HT1080 (cell line): ENCODE data around the gene PRKCI. TPM values are rescaled to one million over a fixed set of nuclear protein-coding genes. Genes with fewer than 3 reads are reported as not detected.
"Not testable (repeated sequence)": the region's sequence is repeated elsewhere in the genome, so short reads cannot be mapped to it uniquely, and the experiment has no call there.

Source experiments
- DNase-seq: peaks from one replicate; pipeline ENCODE4 v3.0.0-alpha.2; 2015; ENCODE audit warnings: low read depth
- total RNA-seq: library from RNA; depleted of rRNA; stranded (reverse); fragments of >200 nt; shearing (Covaris generic); gene quantifications from 2 replicates; pipeline ENCODE4 v1.2.3, GENCODE V29; 2014

The PRKCI gene
- total RNA-seq, 1 experiment from 2014 or later: 46.2 TPM

DNA sequence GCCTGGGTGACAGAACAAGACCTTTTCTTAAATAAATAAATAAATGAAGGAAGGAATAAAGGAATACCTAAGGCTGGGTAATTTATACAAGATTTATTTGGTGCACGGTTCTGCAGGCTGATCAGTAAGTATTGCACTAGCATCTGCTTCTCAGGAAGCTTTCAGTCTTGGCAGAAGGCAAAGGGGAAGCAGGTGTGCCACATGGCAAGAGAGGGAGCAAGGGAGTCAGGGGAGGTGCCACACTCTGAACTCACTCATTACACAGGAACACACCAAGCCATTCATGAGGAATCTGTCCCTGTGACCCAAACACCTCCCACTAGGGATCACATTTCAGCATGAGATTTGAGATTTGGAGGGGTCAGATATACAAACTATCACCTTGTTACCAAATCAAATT is 56.4 kb downstream of the PRKCI start:
- DNase-seq: no peak

DNA sequence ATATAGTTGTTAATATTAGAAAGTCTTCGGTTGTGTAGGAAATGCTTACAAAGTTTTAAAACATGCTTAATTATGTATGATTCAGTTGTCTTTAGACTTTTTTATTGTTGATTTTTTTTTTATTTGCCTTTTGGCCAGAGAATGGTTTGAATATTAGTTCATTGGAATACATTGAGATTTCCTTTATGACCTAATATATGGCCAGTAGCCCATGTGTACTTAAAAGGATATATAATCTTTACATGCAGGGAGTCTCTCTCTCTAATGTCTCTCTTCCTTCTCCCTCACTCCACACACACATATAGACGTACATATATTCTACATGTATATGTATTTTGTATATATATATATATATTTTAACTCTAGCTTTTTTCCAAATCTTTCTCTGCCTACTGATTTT is 68.0 kb downstream of the PRKCI start:
- DNase-seq: no peak

GRCh38 chr3:170295586-170295985 is 73.4 kb downstream of the PRKCI start:
- DNase-seq: no peak

DNA sequence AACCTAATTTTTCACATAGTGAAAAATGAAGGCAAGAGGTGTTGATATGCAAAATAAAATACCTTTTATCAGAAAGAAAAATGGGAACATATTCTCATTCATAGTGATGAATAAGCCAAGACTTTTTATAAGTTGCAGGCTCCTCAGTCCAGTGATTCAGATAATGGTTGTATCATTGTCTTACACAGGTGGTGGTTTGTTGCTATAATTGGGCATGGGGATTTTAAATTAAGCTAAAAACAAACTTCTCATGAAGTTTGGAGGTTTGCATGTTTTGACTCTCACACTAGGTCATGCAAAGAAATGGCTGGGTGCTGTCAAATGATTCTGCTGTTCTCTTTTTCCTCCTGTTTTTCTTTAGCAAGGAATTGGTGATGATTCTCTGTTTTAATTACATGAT is 74.5 kb downstream of the PRKCI start:
- DNase-seq: no peak

GRCh38 chr3:170301405-170301804 is 79.2 kb downstream of the PRKCI start:
- DNase-seq: no peak

GRCh38 chr3:170302008-170302407 is 79.8 kb downstream of the PRKCI start:
- no peak for DNase-seq

- no peak for DNase-seq
Observed at GRCh38 chr3:170306015-170306414, 83.8 kb downstream of the PRKCI start.

- peak; percentile 73 for DNase-seq
Observed at GRCh38 chr3:170307671-170308405, 85.6 kb downstream of the PRKCI start.

- no peak for DNase-seq
Observed at GRCh38 chr3:170309046-170309445, 86.8 kb downstream of the PRKCI start.

GRCh38 chr3:170317954-170318353 is 95.7 kb downstream of the PRKCI start:
- no peak for DNase-seq

GRCh38 chr3:170320461-170321121 is 98.4 kb downstream of the PRKCI start:
- DNase-seq: no peak

DNA sequence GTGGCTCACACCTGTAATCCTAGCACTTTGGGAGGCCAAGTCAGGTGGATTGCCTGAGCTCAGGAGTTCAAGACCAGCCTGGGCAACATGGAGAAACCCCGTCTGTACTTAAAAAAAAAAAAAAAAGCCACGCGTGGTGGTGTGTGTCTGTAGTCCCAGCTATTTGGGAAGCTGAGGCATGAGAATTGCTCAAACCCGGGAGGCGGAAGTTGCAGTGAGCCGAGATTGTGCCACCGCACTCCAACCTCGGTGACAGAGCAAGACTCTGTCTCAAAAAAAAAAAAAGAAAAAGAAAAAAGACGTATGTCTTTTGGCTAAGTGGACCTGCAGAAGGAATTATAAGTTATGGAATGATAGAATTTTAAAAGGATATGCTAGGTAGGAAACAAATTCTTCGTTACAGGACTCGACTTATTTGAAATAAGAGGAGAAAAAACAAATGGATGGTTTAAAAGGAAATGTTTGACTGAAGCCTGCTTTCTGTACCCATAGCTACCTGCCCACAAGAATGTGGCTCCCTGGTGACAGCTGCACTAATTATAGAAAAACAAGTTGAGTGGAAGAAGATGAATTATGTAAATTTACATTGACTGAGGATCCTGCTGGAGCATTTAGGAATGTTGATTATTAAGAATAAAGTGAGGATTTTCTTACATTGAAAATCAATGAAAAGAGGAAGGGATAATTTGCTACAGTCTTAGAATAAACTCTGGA is 99.3 kb downstream of the PRKCI start:
- DNase-seq: peak; percentile 23

GRCh38 chr3:170322566-170323269 is 100.5 kb downstream of the PRKCI start:
- DNase-seq: no peak

- DNase-seq: no peak
Observed at GRCh38 chr3:170323331-170323730, 101.1 kb downstream of the PRKCI start.

- no peak for DNase-seq
Observed at GRCh38 chr3:170324962-170325361, 102.7 kb downstream of the PRKCI start.

- no peak for DNase-seq
Observed at GRCh38 chr3:170327040-170327808, 105.0 kb downstream of the PRKCI start.

DNA sequence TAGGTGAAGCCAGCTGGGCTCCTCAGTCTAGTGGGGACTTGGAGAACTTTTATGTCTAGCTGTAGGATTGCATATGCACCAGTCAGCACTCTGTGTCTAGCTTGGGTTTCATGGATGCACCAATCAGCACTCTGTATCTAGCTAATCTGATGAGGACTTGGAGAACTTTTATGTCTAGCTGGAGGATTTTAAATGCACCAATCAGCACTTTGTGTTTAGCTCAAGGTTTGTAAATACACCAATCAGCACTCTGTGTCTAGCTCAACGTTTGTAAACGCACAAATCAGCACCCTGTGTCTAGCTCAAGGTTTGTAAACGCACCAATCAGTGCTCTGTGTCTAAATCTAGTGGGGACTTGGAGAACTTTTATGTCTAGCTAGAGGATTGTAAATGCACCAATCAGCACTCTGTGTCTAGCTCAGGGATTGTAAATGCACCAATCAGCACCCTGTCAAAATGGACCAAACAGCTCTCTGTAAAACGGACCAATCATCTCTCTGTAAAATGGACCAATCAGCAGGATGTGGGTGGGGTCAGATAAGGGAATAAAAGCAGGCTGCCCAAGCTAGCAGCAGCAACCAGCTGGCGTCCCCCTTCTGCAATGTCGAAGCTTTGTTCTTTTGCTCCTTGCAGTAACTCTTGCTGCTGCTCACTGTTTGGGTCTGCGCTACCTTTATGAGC is 105.8 kb downstream of the PRKCI start:
- DNase-seq: not testable (repeated sequence)

DNA sequence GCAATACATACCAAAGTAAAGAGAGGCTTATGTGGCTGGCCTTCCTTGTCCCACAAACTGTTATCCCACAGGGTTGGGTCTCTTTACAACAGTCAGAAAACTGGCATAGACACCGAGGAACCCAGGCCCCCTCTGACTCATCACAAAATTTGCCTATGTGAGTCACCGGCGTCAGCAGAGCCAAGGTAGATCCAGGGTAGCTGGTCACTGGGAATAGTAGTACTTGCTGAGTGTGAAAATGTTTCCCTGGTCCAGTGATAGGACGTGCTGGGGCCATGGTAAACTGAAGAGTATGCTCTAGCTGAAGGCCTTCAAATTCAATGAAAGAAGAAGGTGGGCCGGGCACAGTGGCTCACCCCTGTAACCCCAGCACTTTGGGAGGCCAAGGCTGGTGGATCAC is 108.1 kb downstream of the PRKCI start:
- peak; percentile 72 for DNase-seq

GRCh38 chr3:170331143-170331542 is 108.9 kb downstream of the PRKCI start:
- no peak for DNase-seq

GRCh38 chr3:170337420-170337819 is 115.2 kb downstream of the PRKCI start:
- no peak for DNase-seq
